HepG2 (cell line): ENCODE results near the gene PCBP1. TPM values are rescaled to one million over a fixed set of nuclear protein-coding genes. Genes with fewer than 3 reads are reported as not detected.
A peak's percentile ranks its signal among the peaks of the same experiment; 100 is the strongest.
"Not testable (repeated sequence)": the region's sequence is repeated elsewhere in the genome, so short reads cannot be mapped to it uniquely, and the experiment has no call there.

Experiments
- ATAC-seq: fragments of 200-7000 bp; cut with Tn5 transposase; 3 replicates; pipeline ENCODE4 v1.9.1; 2020; ENCODE audit warnings: mild to moderate bottlenecking, moderate library complexity
- BruUV-seq: library from RNA; stranded (reverse); fragments of 400-500 nt; replicated peaks from 2 replicates; lab custom pipeline; 2021; lab: Mats Ljungman, UMichigan
- CTCF ChIA-PET: fragments of 300-600 bp; formaldehyde crosslinking; extraction: SDS; loops from one replicate; lab custom pipeline; 2021; ENCODE audit warnings: low total read pairs, inconsistent platforms, low intra/inter-chr PET ratio; lab: Yijun Ruan, JAX
- POLR2A ChIA-PET: fragments of 350-600 bp; sonication (Branson Sonifier 250); formaldehyde crosslinking; loops from one replicate; lab custom pipeline; 2020; ENCODE audit warnings: antibody characterized with exemption, inconsistent platforms; lab: Yijun Ruan, JAX
- DNase-seq: peaks from one replicate; pipeline ENCODE4 v3.0.0-alpha.2; 2015; ENCODE audit warnings: low spot score
- FAIRE-seq: peaks from 3 replicates; lab custom pipeline; 2011; peaks lifted over from hg19 to GRCh38; lab: Jason Lieb, UNC
- H2AFZ ChIP-seq: one replicate; pipeline ENCODE4 v1.6.1; 2011; ENCODE audit warnings: low read length, inconsistent platforms
- H3K27ac ChIP-seq: fragments of 300-600 bp; 3 replicates; pipeline ENCODE4 v1.8.0; 2011; ENCODE audit warnings: mixed run types, mild to moderate bottlenecking, mixed read lengths, low read length, inconsistent platforms; ENCODE audit not compliant: insufficient read depth; ENCODE audit errors: extremely low read length
- H3K27me3 ChIP-seq, 2 experiments: fragments of 200-600 bp in 1 of 2; 2 replicates in 1 of 2; 3 replicates in 1 of 2; pipeline versions ENCODE4 v1.6.0 to v1.8.0; 2011; ENCODE audit warnings: low read length in 2 of 2, mild to moderate bottlenecking in 2 of 2, moderate library complexity in 2 of 2, inconsistent platforms in 1 of 2; ENCODE audit not compliant: insufficient read depth in 2 of 2, control insufficient read depth in 1 of 2
- H3K36me3 ChIP-seq, 2 experiments: fragments of 200-600 bp in 1 of 2; replicated peaks in 1 of 2; 2 replicates in 1 of 2; 3 replicates in 1 of 2; pipeline versions ENCODE4 v1.5.1 to v1.8.0; 2011; ENCODE audit warnings: low read length in 2 of 2, inconsistent platforms in 1 of 2; ENCODE audit not compliant: insufficient read depth in 2 of 2, control insufficient read depth in 1 of 2
- H3K4me1 ChIP-seq: 2 replicates; pipeline ENCODE4 v1.5.1; 2012; ENCODE audit warnings: low read length, inconsistent platforms; ENCODE audit not compliant: insufficient read depth
- H3K4me2 ChIP-seq: 2 replicates; pipeline ENCODE4 v1.6.0; 2011; ENCODE audit warnings: low read depth, low read length, inconsistent platforms
- H3K4me3 ChIP-seq, 3 experiments: fragments of 200-600 bp in 1 of 3; sonication (generic), shearing (Covaris generic) in 1 of 3; replicated peaks in 1 of 3; 2 replicates each; pipeline ENCODE4 v1.5.1; 2011 to 2016; ENCODE audit warnings: low read length in 3 of 3, inconsistent platforms in 2 of 3, low read depth in 2 of 3, mild to moderate bottlenecking in 2 of 3, control low read depth in 1 of 3, mixed read lengths in 1 of 3; ENCODE audit not compliant: insufficient read depth in 1 of 3
- H3K79me2 ChIP-seq: one replicate; pipeline ENCODE4 v1.6.1; 2011; ENCODE audit warnings: low read length, inconsistent platforms; ENCODE audit not compliant: insufficient read depth
- H3K9ac ChIP-seq: 2 replicates; pipeline ENCODE4 v1.6.0; 2011; ENCODE audit warnings: mild to moderate bottlenecking, low read depth, low read length, inconsistent platforms; ENCODE audit not compliant: insufficient read depth
- H3K9me3 ChIP-seq: 2 replicates; pipeline ENCODE4 v1.5.1; 2012; ENCODE audit warnings: mild to moderate bottlenecking, low read length
- H4K20me1 ChIP-seq: 2 replicates; pipeline ENCODE4 v1.6.0; 2011; ENCODE audit warnings: inconsistent platforms, mild to moderate bottlenecking, low read length, moderate library complexity; ENCODE audit not compliant: insufficient read depth
- RARA ChIP-seq: IDR thresholded peaks from 2 replicates; pipeline ENCODE4 v1.6.1; 2016; ENCODE audit warnings: missing genetic modification reagents, missing compliant biosample characterization
- ZMYM2 ChIP-seq: sonication (generic); formaldehyde crosslinking; IDR thresholded peaks from 2 replicates; pipeline ENCODE4 v1.8.0; 2022; ENCODE audit warnings: mild to moderate bottlenecking, missing genetic modification reagents
- ZNF777 ChIP-seq: sonication (generic); formaldehyde crosslinking; IDR thresholded peaks from 2 replicates; pipeline ENCODE4 v1.4.0; 2020; ENCODE audit warnings: missing genetic modification reagents
- ZNF883 ChIP-seq: sonication (generic); formaldehyde crosslinking; IDR thresholded peaks from 2 replicates; pipeline ENCODE4 v1.5.1; 2020; ENCODE audit warnings: mild to moderate bottlenecking, missing genetic modification reagents; ENCODE audit errors: not compliant biosample characterization
- WGBS: methylation state at CpG from one replicate; pipeline ENCODE4 v1.1.6; 2017; ENCODE audit warnings: low lambda C conversion rate; 5-methylcytosine and 5-hydroxymethylcytosine counted together
- in situ Hi-C: cut with HindIII; loops from 2 replicates; pipeline ENCODE4 v1.10.0; 2017; ENCODE audit warnings: low pct_unique_long_range_greater_than_20kb; ENCODE audit not compliant: extremely low pct_ligation_motif_present
- intact Hi-C: fragments of 100-400 bp; cut with micrococcal nuclease; formaldehyde crosslinking; loops from one replicate; pipeline ENCODE4 v1.10.0; 2022; ENCODE audit not compliant: unreplicated experiment
- polyA plus RNA-seq, 8 experiments: library from polyadenylated mRNA; depleted of rRNA in 3 of 8; stranded (reverse) in 7 of 8; unstranded in 1 of 8; fragments of >200 nt; fragmentation: Illumina TruSeq in 4 of 8; extraction: Trizol in 4 of 8; gene quantifications; 2 replicates each; pipeline versions ENCODE4 v1.2.1 to v1.2.3, GENCODE V29; 2011 to 2016; ENCODE audit warnings: low read depth in 4 of 8, missing spikeins in 1 of 8, mixed read lengths in 1 of 8; ENCODE audit not compliant: insufficient read depth in 1 of 8
- total RNA-seq, 5 experiments: library from RNA; depleted of rRNA; stranded (reverse); fragments of >200 nt; fragmentation: Illumina TruSeq; extraction: Trizol; gene quantifications; 2 replicates each; pipeline ENCODE4 v1.2.3, GENCODE V29; 2016; ENCODE audit warnings: low read depth in 1 of 5
- TF ChIP-seq, protein P1 (sequence below): sonication (generic); formaldehyde crosslinking; IDR thresholded peaks from 2 replicates; pipeline ENCODE4 v1.5.0; 2020; ENCODE audit warnings: mild to moderate bottlenecking, missing genetic modification reagents

PCBP1 gene
- total and polyA plus RNA-seq, 2 of the 13 experiments (the other 11 are each of a cell fraction or from before 2014, with no cell fraction given), result 32.0 to 137 TPM

DNA sequence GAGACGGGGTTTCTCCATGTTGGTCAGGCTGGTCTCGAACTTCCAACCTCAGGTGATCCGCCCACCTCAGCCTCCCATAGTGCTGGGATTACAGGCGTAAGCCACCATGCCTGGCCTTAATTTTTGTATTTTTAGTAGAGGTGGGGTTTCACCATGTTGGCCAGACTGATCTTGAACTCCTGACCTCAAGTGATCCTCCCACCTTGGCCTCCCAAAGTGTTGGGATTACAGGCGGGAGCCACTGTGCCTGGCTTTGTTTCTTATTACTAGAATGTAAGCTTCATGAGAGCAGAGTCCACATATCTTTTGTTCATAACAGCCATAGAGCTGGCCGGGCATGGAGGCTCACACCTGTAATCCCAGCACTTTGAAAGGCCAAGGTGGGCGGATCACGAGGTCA is 18.9 kb downstream of the PCBP1 start:
- 92% methylated on average over 8 of the region's 8 CpGs for WGBS
- H3K27me3 ChIP-seq, DNase-seq, H3K36me3 ChIP-seq, H2AFZ ChIP-seq, FAIRE-seq, ATAC-seq, H3K79me2 ChIP-seq, intact Hi-C loops, BruUV-seq, H3K4me2 ChIP-seq, H3K4me3 ChIP-seq, H3K9ac ChIP-seq, H3K9me3 ChIP-seq, H3K27ac ChIP-seq, H4K20me1 ChIP-seq, in situ Hi-C loops, CTCF ChIA-PET: not testable (repeated sequence)
- peaks cover 71% of the 10 kb centered on the region for H3K4me1 ChIP-seq
- POLR2A ChIA-PET, result interaction anchor here (0.7 to 9.4 kb wide), 2 partner anchors 17 to 36 kb away, joined by 5 to 423 read pairs; partner anchors contain the start of gene PCBP1
- TF ChIP-seq ZNF883 (CRISPR knock-in tag) (peak; percentile 26), RARA (CRISPR knock-in tag) (peak; percentile 52; the same call in 1 of the 2 replicates), ZMYM2 (CRISPR knock-in tag) (0 out of 2 replicates have a peak, but pooled peaks have one; percentile 31)
- TF ChIP-seq, protein P1, sequence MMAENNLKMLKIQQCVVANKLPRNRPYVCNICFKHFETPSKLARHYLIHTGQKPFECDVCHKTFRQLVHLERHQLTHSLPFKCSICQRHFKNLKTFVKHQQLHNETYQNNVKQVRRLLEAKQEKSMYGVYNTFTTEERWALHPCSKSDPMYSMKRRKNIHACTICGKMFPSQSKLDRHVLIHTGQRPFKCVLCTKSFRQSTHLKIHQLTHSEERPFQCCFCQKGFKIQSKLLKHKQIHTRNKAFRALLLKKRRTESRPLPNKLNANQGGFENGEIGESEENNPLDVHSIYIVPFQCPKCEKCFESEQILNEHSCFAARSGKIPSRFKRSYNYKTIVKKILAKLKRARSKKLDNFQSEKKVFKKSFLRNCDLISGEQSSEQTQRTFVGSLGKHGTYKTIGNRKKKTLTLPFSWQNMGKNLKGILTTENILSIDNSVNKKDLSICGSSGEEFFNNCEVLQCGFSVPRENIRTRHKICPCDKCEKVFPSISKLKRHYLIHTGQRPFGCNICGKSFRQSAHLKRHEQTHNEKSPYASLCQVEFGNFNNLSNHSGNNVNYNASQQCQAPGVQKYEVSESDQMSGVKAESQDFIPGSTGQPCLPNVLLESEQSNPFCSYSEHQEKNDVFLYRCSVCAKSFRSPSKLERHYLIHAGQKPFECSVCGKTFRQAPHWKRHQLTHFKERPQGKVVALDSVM (CRISPR knock-in tag), result peak; percentile 70; the same call in 1 of the 2 replicates

DNA sequence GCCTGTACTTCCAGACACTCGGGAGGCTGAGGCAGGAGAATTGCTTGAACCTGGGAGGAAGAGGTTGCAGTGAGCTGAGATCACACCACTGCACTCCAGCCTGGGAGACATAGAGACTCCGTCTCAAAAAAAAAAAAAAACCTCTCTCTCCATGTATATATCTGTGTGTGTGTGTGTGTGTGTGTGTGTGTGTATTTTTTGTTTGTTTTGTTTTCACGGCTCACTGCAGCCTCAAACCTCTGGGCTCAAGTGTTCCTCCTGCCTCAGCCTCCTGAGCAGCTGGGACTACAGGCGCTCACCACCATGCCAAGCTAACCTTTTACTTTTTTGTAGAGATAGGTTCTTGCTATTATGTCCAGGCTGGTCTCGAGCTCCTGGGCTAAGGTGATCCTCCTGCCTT is 23.1 kb downstream of the PCBP1 start:
- in situ Hi-C loops, intact Hi-C loops, FAIRE-seq, H3K27me3 ChIP-seq, ATAC-seq, H2AFZ ChIP-seq, H3K36me3 ChIP-seq, H3K9ac ChIP-seq, BruUV-seq, H3K9me3 ChIP-seq, H3K4me2 ChIP-seq, H3K79me2 ChIP-seq, CTCF ChIA-PET, H4K20me1 ChIP-seq, H3K4me3 ChIP-seq, DNase-seq: not testable (repeated sequence)
- 90% methylated on average over 5 of the region's 5 CpGs for WGBS
- Histone ChIP-seq H3K4me1 (peaks cover 74% of the 10 kb centered on the region), H3K27ac (peak overlapping the region; percentile 100)
- POLR2A ChIA-PET, result interaction anchor here (0.6 to 9.4 kb wide), 7 partner anchors 7 to 81 kb away, joined by 3 to 423 read pairs (median 55); partner anchors contain the start of genes C2orf42 and PCBP1
- TF ChIP-seq, protein P1 (CRISPR knock-in tag), result peak; percentile 71; the same call in 1 of the 2 replicates
- TF ChIP-seq ZNF777, result 0 out of 2 replicates have a peak, but pooled peaks have one; percentile 11
